Neuronal stem cell (in vitro differentiated cells): ENCODE measurements around the gene CCDC171. TPM values are rescaled to one million over a fixed set of nuclear protein-coding genes. Genes with fewer than 3 reads are reported as not detected.

Experiments used
- DNase-seq: peaks from one replicate; pipeline ENCODE4 v3.0.0-alpha.2; 2013; ENCODE audit warnings: low spot score
- H2AFZ ChIP-seq: one replicate; pipeline ENCODE4 v1.6.1; 2013; ENCODE audit warnings: mild to moderate bottlenecking, low read length, inconsistent platforms
- H2AK5ac ChIP-seq: 2 replicates; pipeline ENCODE4 v1.6.1; 2013; ENCODE audit warnings: low read depth, mild to moderate bottlenecking, inconsistent platforms, low read length, moderate library complexity, mixed read lengths
- H2BK120ac ChIP-seq: 2 replicates; pipeline ENCODE4 v1.6.1; 2013; ENCODE audit warnings: low read depth, mild to moderate bottlenecking, inconsistent platforms, low read length, moderate library complexity, mixed read lengths
- H2BK12ac ChIP-seq: one replicate; pipeline ENCODE4 v1.6.1; 2013; ENCODE audit warnings: low read length, inconsistent platforms
- H2BK15ac ChIP-seq: 2 replicates; pipeline ENCODE4 v1.6.1; 2013; ENCODE audit warnings: mild to moderate bottlenecking, low read length, inconsistent platforms, mixed read lengths
- H2BK5ac ChIP-seq: one replicate; pipeline ENCODE4 v1.6.1; 2013; ENCODE audit warnings: inconsistent platforms, mild to moderate bottlenecking, low read length, moderate library complexity
- H3K14ac ChIP-seq: one replicate; pipeline ENCODE4 v1.6.1; 2013; ENCODE audit warnings: low read length, inconsistent platforms
- H3K18ac ChIP-seq: 2 replicates; pipeline ENCODE4 v1.6.1; 2013; ENCODE audit warnings: low read length, inconsistent platforms
- H3K23ac ChIP-seq: 2 replicates; pipeline ENCODE4 v1.6.1; 2013; ENCODE audit warnings: low read depth, mild to moderate bottlenecking, mixed read lengths, low read length, inconsistent platforms; ENCODE audit not compliant: poor library complexity
- H3K27ac ChIP-seq: replicated peaks from 3 replicates; pipeline ENCODE4 v1.5.1; 2013; ENCODE audit warnings: low read length, inconsistent platforms
- H3K27me3 ChIP-seq, 3 experiments: 2 replicates each; pipeline ENCODE4 v1.6.1; 2013; ENCODE audit warnings: low read length in 3 of 3, mild to moderate bottlenecking in 2 of 3, inconsistent platforms in 1 of 3, low read depth in 1 of 3, mixed read lengths in 1 of 3, moderate library complexity in 1 of 3; ENCODE audit not compliant: control insufficient read depth in 3 of 3, insufficient read depth in 3 of 3
- H3K36me3 ChIP-seq, 2 donors: replicated peaks in 1 of 2; 2 replicates each; pipeline ENCODE4 v1.6.1; 2013; ENCODE audit warnings: low read length in 2 of 2; ENCODE audit not compliant: control insufficient read depth in 2 of 2, insufficient read depth in 2 of 2
- H3K4ac ChIP-seq: 2 replicates; pipeline ENCODE4 v1.6.1; 2013; ENCODE audit warnings: inconsistent platforms, mild to moderate bottlenecking, low read length, moderate library complexity
- H3K4me1 ChIP-seq, 2 donors: 1 replicate in 1 of 2; 2 replicates in 1 of 2; pipeline ENCODE4 v1.6.1; 2013; ENCODE audit warnings: low read length in 2 of 2, low read depth in 1 of 2; ENCODE audit not compliant: control insufficient read depth in 2 of 2, insufficient read depth in 1 of 2
- H3K4me2 ChIP-seq: one replicate; pipeline ENCODE4 v1.6.1; 2013; ENCODE audit warnings: mild to moderate bottlenecking, low read length, inconsistent platforms; ENCODE audit not compliant: insufficient read depth, poor library complexity, severe bottlenecking
- H3K4me3 ChIP-seq, 2 donors: 2 replicates each; pipeline ENCODE4 v1.5.1; 2013; ENCODE audit warnings: low read length in 2 of 2, mild to moderate bottlenecking in 2 of 2, inconsistent platforms in 1 of 2, moderate library complexity in 1 of 2
- H3K79me1 ChIP-seq: one replicate; pipeline ENCODE4 v1.6.1; 2013; ENCODE audit warnings: low read depth, mild to moderate bottlenecking, inconsistent platforms, low read length, moderate library complexity
- H3K9ac ChIP-seq: one replicate; pipeline ENCODE4 v1.6.1; 2013; ENCODE audit warnings: mild to moderate bottlenecking, low read depth, low read length, inconsistent platforms; ENCODE audit not compliant: poor library complexity
- H3K9me3 ChIP-seq, 2 donors: replicated peaks in 1 of 2; 2 replicates each; pipeline versions ENCODE3 to v1.6.1; 2013; ENCODE audit warnings: low read length in 2 of 2, mild to moderate bottlenecking in 2 of 2, inconsistent platforms in 1 of 2, low read depth in 1 of 2, mixed read lengths in 1 of 2, moderate library complexity in 1 of 2; ENCODE audit not compliant: control insufficient read depth in 2 of 2, insufficient read depth in 1 of 2
- H4K8ac ChIP-seq: one replicate; pipeline ENCODE4 v1.6.1; 2013; ENCODE audit warnings: low read depth, mild to moderate bottlenecking, inconsistent platforms, low read length, moderate library complexity
- H4K91ac ChIP-seq: one replicate; pipeline ENCODE4 v1.6.1; 2013; ENCODE audit warnings: low read length, low read depth, mild to moderate bottlenecking, inconsistent platforms; ENCODE audit not compliant: poor library complexity
- WGBS, 2 donors: extraction: QIAGEN DNeasy Blood & Tissue Kit; methylation state at CpG; one replicate each; pipeline ENCODE4 v1.1.7; 2013; ENCODE audit warnings: missing lambda C conversion rate in 2 of 2, mixed read lengths in 1 of 2; ENCODE audit not compliant: insufficient read length in 2 of 2, insufficient replicate concordance in 1 of 2; ENCODE audit errors: extremely low coverage in 2 of 2; 5-methylcytosine and 5-hydroxymethylcytosine counted together
- small RNA-seq: library from polyadenylated mRNA; stranded (forward); fragments of <200 nt; extraction: miRNeasy Mini kit (QIAGEN cat#:217004); gene quantifications from one replicate; pipeline ENCODE3, GENCODE V24; 2013; ENCODE audit not compliant: insufficient read depth

The CCDC171 gene

DNA sequence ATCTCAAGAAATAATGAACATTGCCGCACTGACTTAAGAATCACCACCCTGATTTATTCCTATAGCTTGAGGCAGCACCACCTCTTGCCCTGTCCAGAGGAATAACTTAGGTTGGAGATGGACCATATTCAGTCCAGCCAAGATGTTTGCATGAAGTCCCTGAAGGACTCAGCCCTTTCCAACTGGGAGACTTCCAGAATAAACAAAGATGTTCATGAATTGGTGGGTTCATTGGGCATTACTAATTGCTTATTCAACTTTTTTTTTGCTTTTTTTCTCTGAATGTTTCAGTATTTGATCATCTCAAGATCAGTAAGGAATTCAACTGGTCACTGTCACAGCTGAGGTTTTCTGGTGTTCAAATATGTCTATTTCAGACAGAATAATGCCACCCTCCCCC is 470.6 kb downstream of the CCDC171 start:
- no peak overlapping the region for H3K9ac ChIP-seq
- no peaks in the 10 kb centered on the region for H3K27me3 ChIP-seq
- H2BK5ac ChIP-seq: no peak overlapping the region
- no peaks in the 10 kb centered on the region for H3K9me3 ChIP-seq
- WGBS, 2 donors: no CpG with 5 or more reads among the region's 1 CpG
- H3K36me3 ChIP-seq: no peaks in the 10 kb centered on the region
- no peak overlapping the region for H4K91ac ChIP-seq
- H3K23ac ChIP-seq: no peak overlapping the region
- no peak for DNase-seq
- H4K8ac ChIP-seq: no peak overlapping the region
- H3K14ac ChIP-seq: no peak overlapping the region
- H2AFZ ChIP-seq: no peak overlapping the region
- no peak overlapping the region for H3K18ac ChIP-seq
- H3K27ac ChIP-seq: no peak overlapping the region
- H3K4me2 ChIP-seq: no peak overlapping the region
- H2BK120ac ChIP-seq: no peak overlapping the region
- H3K4ac ChIP-seq: no peak overlapping the region
- no peak overlapping the region for H3K4me3 ChIP-seq
- H2BK15ac ChIP-seq: no peak overlapping the region
- no peak overlapping the region for H2BK12ac ChIP-seq
- no peak overlapping the region for H2AK5ac ChIP-seq
- no peaks in the 10 kb centered on the region for H3K79me1 ChIP-seq
- H3K4me1 ChIP-seq: no peaks in the 10 kb centered on the region

Small RNA genes lying within 50 kb of the gene (small RNA-seq; reads per million reads assigned to genes)
- not detected for gene AL513423.1
- not detected for gene HMGN2P16
- gene RN7SL98P: not detected
- gene RNU6-14P: not detected
- not detected for gene RNU6-246P
